H9 (cell line): Measurements from ENCODE around the gene XRCC3. TPM values are rescaled to one million over a fixed set of nuclear protein-coding genes. Genes with fewer than 3 reads are reported as not detected.

Source experiments
- DNase-seq: peaks from one replicate; pipeline ENCODE4 v3.0.0-alpha.2; 2017
- H2AFZ ChIP-seq: one replicate; pipeline ENCODE4 v1.6.1; 2013; ENCODE audit warnings: mild to moderate bottlenecking, low read length, control low read depth, moderate library complexity
- H2AK5ac ChIP-seq: 2 replicates; pipeline ENCODE4 v1.6.1; 2013; ENCODE audit warnings: low read length, control low read depth, mixed read lengths; ENCODE audit not compliant: insufficient read length
- H2BK120ac ChIP-seq: one replicate; pipeline ENCODE4 v1.6.1; 2013; ENCODE audit warnings: low read depth, mild to moderate bottlenecking, low read length, control low read depth, inconsistent platforms; ENCODE audit not compliant: poor library complexity, severe bottlenecking
- H2BK12ac ChIP-seq: 2 replicates; pipeline ENCODE4 v1.6.1; 2013; ENCODE audit warnings: low read length, control low read depth, mixed read lengths, low read depth; ENCODE audit not compliant: insufficient read length
- H2BK15ac ChIP-seq: 2 replicates; pipeline ENCODE4 v1.6.1; 2013; ENCODE audit warnings: low read depth, low read length, control low read depth
- H2BK20ac ChIP-seq: one replicate; pipeline ENCODE4 v1.6.1; 2013; ENCODE audit warnings: low read depth, mild to moderate bottlenecking, low read length, control low read depth, inconsistent platforms; ENCODE audit not compliant: poor library complexity, severe bottlenecking
- H2BK5ac ChIP-seq: 2 replicates; pipeline ENCODE4 v1.6.1; 2013; ENCODE audit warnings: low read length, control low read depth, mixed read lengths; ENCODE audit not compliant: insufficient read length
- H3K14ac ChIP-seq: 2 replicates; pipeline ENCODE4 v1.6.1; 2013; ENCODE audit warnings: low read length, control low read depth; ENCODE audit not compliant: insufficient read depth
- H3K18ac ChIP-seq: 2 replicates; pipeline ENCODE4 v1.6.1; 2013; ENCODE audit warnings: low read depth, mild to moderate bottlenecking, mixed read lengths, low read length, control low read depth; ENCODE audit not compliant: insufficient read length
- H3K23ac ChIP-seq: 2 replicates; pipeline ENCODE4 v1.6.1; 2013; ENCODE audit warnings: low read length, control low read depth, mixed read lengths, low read depth; ENCODE audit not compliant: insufficient read length
- H3K23me2 ChIP-seq: 2 replicates; pipeline ENCODE4 v1.6.1; 2013; ENCODE audit warnings: low read depth, mild to moderate bottlenecking, mixed read lengths, low read length, control low read depth; ENCODE audit not compliant: insufficient read length, poor library complexity, severe bottlenecking
- H3K27ac ChIP-seq: 2 replicates; pipeline ENCODE4 v1.5.1; 2013; ENCODE audit warnings: low read length, control low read depth, mixed read lengths, low read depth; ENCODE audit not compliant: insufficient read length
- H3K27me3 ChIP-seq: 2 replicates; pipeline ENCODE4 v1.6.1; 2013; ENCODE audit warnings: low read length, control low read depth, inconsistent platforms; ENCODE audit not compliant: insufficient read depth
- H3K4ac ChIP-seq: 2 replicates; pipeline ENCODE4 v1.6.1; 2013; ENCODE audit warnings: low read depth, mild to moderate bottlenecking, control low read depth, inconsistent platforms, low read length, moderate library complexity
- H3K4me1 ChIP-seq: 2 replicates; pipeline ENCODE4 v1.6.1; 2013; ENCODE audit warnings: low read length, control low read depth, inconsistent platforms; ENCODE audit not compliant: insufficient read depth
- H3K4me2 ChIP-seq: 2 replicates; pipeline ENCODE4 v1.6.1; 2013; ENCODE audit warnings: low read length, control low read depth, mixed read lengths; ENCODE audit not compliant: insufficient read length, insufficient read depth
- H3K56ac ChIP-seq: 2 replicates; pipeline ENCODE4 v1.6.1; 2013; ENCODE audit warnings: low read depth, mild to moderate bottlenecking, mixed read lengths, low read length, control low read depth; ENCODE audit not compliant: insufficient read length
- H3K79me1 ChIP-seq: 2 replicates; pipeline ENCODE4 v1.6.1; 2013; ENCODE audit warnings: low read depth, mild to moderate bottlenecking, moderate library complexity, low read length, control low read depth, inconsistent platforms; ENCODE audit not compliant: insufficient read depth, poor library complexity, severe bottlenecking
- H3K79me2 ChIP-seq: 2 replicates; pipeline ENCODE4 v1.6.1; 2013; ENCODE audit warnings: low read length, control low read depth, inconsistent platforms; ENCODE audit not compliant: insufficient read depth
- H3K9ac ChIP-seq: 2 replicates; pipeline ENCODE4 v1.6.1; 2013; ENCODE audit warnings: low read length, control low read depth, mixed read lengths; ENCODE audit not compliant: insufficient read length; ENCODE audit errors: extremely low read depth
- H3K9me3 ChIP-seq: one replicate; pipeline ENCODE4 v1.6.1; 2013; ENCODE audit warnings: low read depth, low read length, inconsistent platforms; ENCODE audit not compliant: control insufficient read depth
- H3T11ph ChIP-seq: one replicate; pipeline ENCODE4 v1.6.1; 2013; ENCODE audit warnings: mild to moderate bottlenecking, low read length, control low read depth, inconsistent platforms
- H4K20me1 ChIP-seq: one replicate; pipeline ENCODE4 v1.6.1; 2013; ENCODE audit not compliant: control insufficient read depth, insufficient read length, insufficient read depth
- H4K5ac ChIP-seq: 2 replicates; pipeline ENCODE4 v1.6.1; 2013; ENCODE audit warnings: low read depth, mild to moderate bottlenecking, mixed read lengths, low read length, control low read depth; ENCODE audit not compliant: insufficient read length
- H4K8ac ChIP-seq: replicated peaks from 2 replicates; pipeline ENCODE4 v1.6.1; 2013; ENCODE audit warnings: low read length, control low read depth, mixed read lengths, low read depth; ENCODE audit not compliant: insufficient read length
- H4K91ac ChIP-seq: 2 replicates; pipeline ENCODE4 v1.6.1; 2013; ENCODE audit warnings: low read depth, mild to moderate bottlenecking, moderate library complexity, mixed read lengths, low read length, control low read depth; ENCODE audit not compliant: insufficient read length
- H3K27ac Mint-ChIP-seq, 3 experiments: 2 replicates in 2 of 3; 3 replicates in 1 of 3; pipeline ENCODE4 v1.8.0; 2020 to 2021; ENCODE audit warnings: mixed read lengths in 3 of 3, mild to moderate bottlenecking in 1 of 3, moderate library complexity in 1 of 3
- H3K27me3 Mint-ChIP-seq: 2 replicates; pipeline ENCODE4 v1.8.0; 2021; ENCODE audit warnings: low read depth, mild to moderate bottlenecking, moderate library complexity, mixed read lengths
- H3K36me3 Mint-ChIP-seq, 3 experiments: 2 replicates in 2 of 3; 3 replicates in 1 of 3; pipeline ENCODE4 v1.8.0; 2020 to 2021; ENCODE audit warnings: low read depth in 3 of 3, mixed read lengths in 3 of 3; ENCODE audit not compliant: insufficient read depth in 1 of 3
- H3K4me1 Mint-ChIP-seq, 2 experiments: 2 replicates each; pipeline ENCODE4 v1.8.0; 2020; ENCODE audit warnings: mixed read lengths in 2 of 2
- H3K4me3 Mint-ChIP-seq, 2 experiments: 2 replicates in 1 of 2; 3 replicates in 1 of 2; pipeline ENCODE4 v1.8.0; 2020 to 2021; ENCODE audit warnings: mild to moderate bottlenecking in 2 of 2, mixed read lengths in 2 of 2, moderate library complexity in 1 of 2
- H3K9me3 Mint-ChIP-seq, 2 experiments: 2 replicates in 1 of 2; 3 replicates in 1 of 2; pipeline ENCODE4 v1.8.0; 2020; ENCODE audit warnings: mild to moderate bottlenecking in 2 of 2, mixed read lengths in 2 of 2, moderate library complexity in 1 of 2
- WGBS: extraction: QIAGEN DNeasy Blood & Tissue Kit; methylation state at CpG from one replicate; pipeline ENCODE4 v1.1.7; 2013; ENCODE audit warnings: missing lambda C conversion rate, low lambda C conversion rate, mixed read lengths; ENCODE audit not compliant: insufficient read length; ENCODE audit errors: extremely low coverage; 5-methylcytosine and 5-hydroxymethylcytosine counted together
- total RNA-seq: library from RNA; stranded (reverse); gene quantifications from 2 replicates; pipeline ENCODE4 v1.2.1, GENCODE V29; 2021
- TF ChIP-seq, protein P1 (sequence below): fragments of 200-600 bp; sonication (generic); conservative IDR thresholded peaks from 3 replicates; pipeline ENCODE4 v1.8.0; 2021; ENCODE audit warnings: antibody characterized with exemption, mild to moderate bottlenecking

The XRCC3 gene
- total RNA-seq, 1 experiment from 2014 or later, result 45.3 TPM

DNA sequence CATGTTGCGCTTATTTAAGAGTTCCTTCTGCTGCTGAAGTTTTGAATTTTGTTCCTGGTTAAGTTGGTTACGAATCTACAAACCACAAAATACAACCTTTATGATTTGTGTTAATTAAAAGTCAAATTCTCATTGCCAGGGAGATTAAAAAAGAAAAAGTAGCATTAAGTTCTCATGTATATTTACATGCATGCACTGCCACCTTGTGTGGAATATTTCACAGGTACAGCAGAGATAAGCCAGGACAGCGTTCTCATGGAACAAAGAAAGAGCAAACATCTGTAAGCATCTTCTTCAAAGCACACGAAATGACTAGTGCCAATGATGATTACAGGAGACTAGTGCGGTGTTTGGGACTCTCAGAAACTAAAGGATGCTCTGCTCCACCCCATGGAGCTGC is 34.6 kb upstream of the XRCC3 start:
- Histone ChIP-seq H4K5ac (no peak overlapping the region), H3K4me2 (no peak overlapping the region), H3K79me2 (no peaks in the 10 kb centered on the region), H2BK15ac (no peak overlapping the region), H4K91ac (no peak overlapping the region), H3K27me3 (no peaks in the 10 kb centered on the region; the same call in 1 of the 2 replicates), H3K4me1 (no peaks in the 10 kb centered on the region), H2AK5ac (no peak overlapping the region), H3K9ac (no peak overlapping the region), H3K27ac (no peak overlapping the region), H3K9me3 (no peaks in the 10 kb centered on the region), H3K23ac (no peak overlapping the region), H3K56ac (no peak overlapping the region), H3T11ph (no peak overlapping the region), H2BK12ac (no peak overlapping the region), H2BK20ac (no peak overlapping the region), H2BK120ac (no peak overlapping the region), H2AFZ (no peak overlapping the region), H3K4ac (no peak overlapping the region), H3K79me1 (no peaks in the 10 kb centered on the region), H3K14ac (no peak overlapping the region), H4K20me1 (no peaks in the 10 kb centered on the region), H4K8ac (no peak overlapping the region), H3K23me2 (no peaks in the 10 kb centered on the region), H3K18ac (no peak overlapping the region), H2BK5ac (no peak overlapping the region)
- no peak for DNase-seq
- Mint-ChIP-seq H3K27ac (no peak overlapping the region), H3K4me1 (peaks cover 4% of the 10 kb centered on the region in 2 experiments; a peak in 1 of 4 replicates), H3K9me3 (no peaks in the 10 kb centered on the region), H3K36me3 (peaks cover 0 to 4% (median 0%) of the 10 kb centered on the region in 3 experiments; a peak in 2 of 7 replicates), H3K4me3 (no peak overlapping the region), H3K27me3 (no peaks in the 10 kb centered on the region)
- TF ChIP-seq, protein P1, sequence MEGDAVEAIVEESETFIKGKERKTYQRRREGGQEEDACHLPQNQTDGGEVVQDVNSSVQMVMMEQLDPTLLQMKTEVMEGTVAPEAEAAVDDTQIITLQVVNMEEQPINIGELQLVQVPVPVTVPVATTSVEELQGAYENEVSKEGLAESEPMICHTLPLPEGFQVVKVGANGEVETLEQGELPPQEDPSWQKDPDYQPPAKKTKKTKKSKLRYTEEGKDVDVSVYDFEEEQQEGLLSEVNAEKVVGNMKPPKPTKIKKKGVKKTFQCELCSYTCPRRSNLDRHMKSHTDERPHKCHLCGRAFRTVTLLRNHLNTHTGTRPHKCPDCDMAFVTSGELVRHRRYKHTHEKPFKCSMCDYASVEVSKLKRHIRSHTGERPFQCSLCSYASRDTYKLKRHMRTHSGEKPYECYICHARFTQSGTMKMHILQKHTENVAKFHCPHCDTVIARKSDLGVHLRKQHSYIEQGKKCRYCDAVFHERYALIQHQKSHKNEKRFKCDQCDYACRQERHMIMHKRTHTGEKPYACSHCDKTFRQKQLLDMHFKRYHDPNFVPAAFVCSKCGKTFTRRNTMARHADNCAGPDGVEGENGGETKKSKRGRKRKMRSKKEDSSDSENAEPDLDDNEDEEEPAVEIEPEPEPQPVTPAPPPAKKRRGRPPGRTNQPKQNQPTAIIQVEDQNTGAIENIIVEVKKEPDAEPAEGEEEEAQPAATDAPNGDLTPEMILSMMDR, result no peak
- no CpG with 5 or more reads among the region's 5 CpGs for WGBS
